ENCODE results near the gene MAPKBP1.

Gene MAPKBP1

DNA sequence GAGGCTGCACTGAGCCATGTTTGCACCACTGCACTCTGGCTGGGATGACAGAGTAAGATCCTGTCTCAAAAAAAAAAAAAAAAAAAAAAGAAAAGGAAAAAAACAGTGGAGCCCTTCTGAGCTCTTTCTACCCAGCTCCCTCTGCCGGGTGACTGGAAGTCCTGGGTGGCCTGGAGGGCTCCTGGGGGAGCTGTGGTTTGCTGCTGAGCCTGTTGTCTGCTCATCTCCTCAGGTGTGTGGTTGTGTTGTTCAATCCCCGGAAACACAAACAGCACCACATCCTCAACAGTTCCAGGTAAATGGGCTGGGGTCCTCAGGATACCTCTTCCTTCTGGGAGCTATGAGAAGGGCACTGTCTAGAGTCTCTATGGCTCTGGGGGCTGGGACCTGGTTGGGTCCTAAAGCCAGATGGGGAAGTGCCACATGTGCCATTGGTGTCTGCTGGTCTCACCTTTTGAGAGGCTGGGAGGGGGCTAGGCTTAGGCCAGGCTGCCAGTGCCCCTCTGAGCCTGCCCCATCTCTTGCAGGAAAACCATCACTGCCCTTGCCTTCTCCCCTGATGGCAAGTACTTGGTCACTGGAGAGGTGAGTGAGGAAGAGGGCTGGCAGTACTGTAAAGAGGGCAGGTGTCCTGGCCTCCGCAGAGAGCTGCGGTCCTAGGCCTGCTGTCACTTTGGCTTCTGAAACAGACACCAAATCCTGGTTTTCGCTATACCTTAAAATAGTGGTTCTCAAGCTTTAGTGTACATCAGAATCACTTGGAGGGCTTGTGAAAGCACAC lies 36.6 kb downstream of the MAPKBP1 start:
- no peak for DNase-seq

- peak; percentile 44 for DNase-seq
Observed at GRCh38 chr15:41811432-41812195, 37.3 kb downstream of the MAPKBP1 start.

GRCh38 chr15:41812820-41813375 lies 38.6 kb downstream of the MAPKBP1 start:
- no peak for DNase-seq

DNA sequence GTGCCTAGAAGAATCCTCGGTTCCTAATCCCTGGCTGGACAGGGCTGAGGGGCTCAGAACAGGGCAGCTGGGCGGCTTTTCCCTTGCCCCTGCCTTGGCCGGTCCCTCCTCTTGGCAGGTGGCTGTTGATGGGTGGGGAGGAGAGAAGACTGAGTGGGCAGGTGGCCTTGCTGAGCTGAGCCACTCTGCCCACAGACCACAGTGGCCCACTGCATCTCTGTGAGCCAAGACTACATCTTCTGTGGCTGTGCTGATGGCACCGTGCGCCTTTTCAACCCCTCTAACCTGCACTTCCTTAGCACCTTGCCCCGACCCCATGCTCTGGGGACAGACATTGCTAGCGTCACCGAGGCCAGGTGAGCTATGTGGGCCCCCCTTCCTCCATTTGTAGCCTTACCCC lies 39.1 kb downstream of the MAPKBP1 start:
- DNase-seq, result no peak

DNA sequence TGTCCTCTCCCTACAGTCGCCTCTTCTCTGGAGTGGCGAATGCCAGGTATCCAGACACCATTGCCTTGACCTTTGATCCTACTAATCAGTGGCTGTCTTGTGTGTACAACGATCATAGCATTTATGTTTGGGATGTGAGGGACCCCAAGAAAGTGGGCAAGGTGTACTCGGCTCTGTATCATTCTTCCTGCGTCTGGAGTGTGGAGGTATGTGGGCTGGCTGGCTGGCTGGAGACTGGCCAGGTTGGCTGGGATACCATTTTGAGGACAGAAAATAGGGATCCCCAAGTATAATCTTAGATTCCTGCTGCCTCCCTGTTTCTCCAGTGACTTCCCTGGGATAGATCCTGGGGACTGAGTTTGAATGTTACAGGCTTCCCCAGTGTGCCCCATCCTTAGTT lies 40.2 kb downstream of the MAPKBP1 start:
- no peak for DNase-seq

DNA sequence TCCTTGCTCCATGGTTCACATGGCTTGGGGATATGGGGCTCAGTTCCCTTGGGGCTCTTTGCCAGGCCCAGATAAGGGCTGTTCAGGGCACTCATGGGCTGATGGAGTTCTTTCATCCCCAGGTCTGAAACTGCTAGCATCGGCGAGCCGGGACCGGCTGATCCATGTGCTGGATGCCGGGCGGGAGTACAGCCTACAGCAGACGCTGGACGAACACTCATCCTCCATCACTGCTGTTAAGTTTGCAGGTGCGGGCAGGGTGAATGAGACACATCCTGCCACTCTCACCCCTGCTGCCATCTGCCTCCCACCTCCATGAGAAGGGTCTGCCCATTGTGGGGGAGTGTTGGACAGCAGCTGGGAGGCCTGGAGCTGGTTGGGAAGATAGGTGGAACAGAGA lies 42.5 kb downstream of the MAPKBP1 start:
- DNase-seq, result no peak

DNA sequence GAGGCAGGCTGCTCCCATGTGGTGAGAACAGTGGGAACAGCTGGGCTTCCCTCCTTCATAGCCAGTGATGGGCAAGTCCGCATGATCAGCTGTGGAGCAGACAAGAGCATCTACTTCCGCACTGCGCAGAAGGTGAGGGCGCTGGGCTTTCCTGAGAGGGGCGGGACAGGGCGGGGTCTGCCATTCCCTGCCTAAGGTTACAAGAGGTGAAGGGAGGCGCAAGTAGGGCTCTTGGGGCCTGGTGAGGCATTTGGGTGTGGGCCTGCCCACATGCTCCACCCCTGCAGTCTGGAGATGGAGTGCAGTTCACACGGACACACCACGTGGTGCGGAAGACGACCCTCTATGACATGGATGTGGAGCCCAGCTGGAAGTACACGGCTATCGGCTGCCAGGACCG lies 43.0 kb downstream of the MAPKBP1 start:
- no peak for DNase-seq

DNA sequence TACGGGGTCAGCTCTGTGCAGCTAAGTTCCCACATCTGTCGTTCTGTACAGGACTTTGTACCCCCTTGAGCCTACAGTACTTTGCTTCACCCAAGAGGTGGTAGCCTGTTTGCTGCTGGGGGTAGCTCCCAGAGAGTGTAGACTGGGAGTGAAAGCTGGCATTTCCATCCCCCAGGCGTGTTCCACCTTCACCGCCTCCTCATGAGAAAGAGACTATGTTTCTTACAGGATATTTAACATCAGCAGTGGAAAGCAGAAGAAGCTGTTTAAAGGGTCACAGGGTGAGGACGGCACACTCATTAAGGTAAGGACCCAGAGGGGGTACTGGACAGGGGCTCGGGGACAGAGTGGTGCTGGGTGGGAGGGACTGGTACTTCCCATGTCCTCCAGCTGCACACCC lies 43.5 kb downstream of the MAPKBP1 start:
- DNase-seq, result no peak

DNA sequence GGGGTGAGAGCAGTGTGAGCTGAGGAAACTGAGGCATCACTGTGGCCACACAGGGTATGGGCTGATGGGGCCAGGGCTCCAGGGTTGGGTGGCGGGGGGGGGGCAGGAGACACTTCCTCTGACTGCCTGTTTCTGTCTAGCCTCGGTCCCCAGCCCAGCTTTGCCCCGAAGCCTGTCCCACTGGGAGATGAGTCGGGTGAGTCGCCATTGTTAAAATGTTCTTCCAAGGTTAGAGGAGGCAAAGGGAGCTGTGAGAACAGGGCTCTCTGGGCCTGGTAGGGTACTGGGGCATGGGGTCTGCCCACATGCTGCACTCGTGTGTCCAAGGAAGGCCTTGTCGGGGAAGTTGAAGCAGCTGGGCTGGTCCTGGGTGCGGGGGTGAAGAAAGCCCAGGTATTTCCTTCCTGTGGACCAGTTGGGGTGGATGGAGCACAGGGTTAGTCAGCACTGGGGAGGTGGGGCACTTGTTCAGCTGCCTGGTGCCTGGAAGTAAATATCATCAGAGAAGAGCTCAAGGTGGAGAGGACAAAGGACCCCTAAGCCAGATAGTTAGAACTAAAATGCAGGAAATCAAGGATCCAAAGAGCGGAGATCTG lies 45.3 kb downstream of the MAPKBP1 start:
- no peak for DNase-seq

DNA sequence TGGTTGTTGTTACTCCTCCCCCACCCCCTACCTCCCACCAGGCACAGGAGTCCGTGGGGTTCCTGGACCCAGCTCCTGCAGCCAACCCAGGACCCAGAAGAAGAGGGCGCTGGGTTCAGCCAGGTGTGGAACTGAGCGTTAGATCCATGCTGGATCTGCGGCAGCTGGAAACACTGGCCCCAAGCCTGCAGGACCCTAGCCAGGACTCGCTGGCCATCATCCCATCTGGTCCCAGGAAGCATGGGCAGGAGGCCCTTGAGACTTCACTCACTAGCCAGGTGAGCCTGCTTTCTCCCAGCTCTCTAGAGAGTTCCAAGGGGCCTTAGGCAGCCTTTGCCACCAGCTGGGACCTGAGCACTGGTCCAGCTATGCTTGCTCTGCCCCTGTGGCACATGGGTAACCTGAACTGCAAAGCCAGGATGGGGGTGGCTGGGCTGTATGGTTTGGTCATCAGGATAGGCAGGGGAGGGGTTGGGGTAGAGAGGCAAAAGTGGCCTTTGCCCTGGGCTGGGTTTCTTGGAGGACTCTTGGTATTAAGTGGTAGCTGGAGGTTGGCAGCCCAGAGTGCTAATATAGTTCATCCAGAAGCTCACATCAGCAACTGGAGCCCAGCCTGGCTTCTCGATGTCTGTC lies 46.6 kb downstream of the MAPKBP1 start:
- DNase-seq, result no peak

GRCh38 chr15:41821831-41822230 lies 47.5 kb downstream of the MAPKBP1 start:
- DNase-seq, result no peak

- no peak for DNase-seq
Observed at GRCh38 chr15:41822471-41822870, 48.2 kb downstream of the MAPKBP1 start.

GRCh38 chr15:41822957-41823356 lies 48.7 kb downstream of the MAPKBP1 start:
- no peak for DNase-seq

DNA sequence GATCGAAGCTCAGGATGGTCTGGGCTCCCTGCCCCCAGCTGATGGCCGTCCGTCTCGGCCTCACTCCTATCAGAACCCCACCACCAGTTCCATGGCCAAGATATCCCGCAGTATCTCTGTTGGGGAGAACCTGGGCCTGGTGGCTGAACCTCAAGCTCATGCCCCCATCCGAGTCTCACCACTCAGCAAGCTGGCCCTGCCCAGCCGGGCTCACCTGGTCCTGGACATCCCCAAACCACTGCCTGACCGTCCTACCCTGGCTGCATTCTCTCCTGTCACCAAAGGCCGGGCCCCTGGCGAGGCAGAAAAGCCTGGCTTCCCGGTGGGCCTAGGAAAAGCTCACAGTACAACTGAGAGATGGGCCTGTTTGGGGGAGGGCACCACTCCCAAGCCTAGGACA lies 49.2 kb downstream of the MAPKBP1 start:
- DNase-seq, result no peak

DNA sequence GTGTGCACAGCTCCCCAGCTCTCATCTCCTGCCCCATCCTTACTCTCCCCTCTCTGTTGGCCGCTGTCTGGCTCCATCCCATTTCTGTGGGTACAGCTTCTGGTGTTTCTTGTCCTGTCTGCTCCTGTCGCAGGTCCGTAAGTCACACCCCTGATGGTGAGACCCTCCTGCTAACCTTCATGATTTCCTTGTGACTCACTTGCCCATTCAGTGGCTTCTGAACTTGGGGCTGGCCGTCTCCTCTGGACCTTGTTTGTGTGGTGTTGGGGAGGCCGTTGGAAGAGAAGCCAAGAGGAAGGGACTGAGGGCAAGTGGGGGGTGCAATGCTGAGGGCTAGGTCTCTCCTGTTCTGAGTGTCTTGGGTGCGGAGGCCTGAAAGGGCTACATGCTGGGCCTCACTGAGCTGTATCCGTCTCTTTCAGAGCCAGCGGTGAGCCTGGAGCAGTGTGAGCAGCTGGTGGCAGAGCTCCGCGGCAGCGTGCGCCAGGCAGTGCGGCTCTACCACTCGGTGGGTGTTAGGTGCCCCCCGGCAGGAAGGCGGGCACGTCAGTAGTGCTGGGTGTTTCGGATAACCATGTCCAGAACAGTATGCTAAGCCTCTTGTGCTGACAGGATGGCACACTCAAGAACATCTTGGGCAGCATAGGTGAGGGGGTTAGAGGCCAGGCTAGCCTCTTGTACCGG lies 49.9 kb downstream of the MAPKBP1 start:
- no peak for DNase-seq

DNA sequence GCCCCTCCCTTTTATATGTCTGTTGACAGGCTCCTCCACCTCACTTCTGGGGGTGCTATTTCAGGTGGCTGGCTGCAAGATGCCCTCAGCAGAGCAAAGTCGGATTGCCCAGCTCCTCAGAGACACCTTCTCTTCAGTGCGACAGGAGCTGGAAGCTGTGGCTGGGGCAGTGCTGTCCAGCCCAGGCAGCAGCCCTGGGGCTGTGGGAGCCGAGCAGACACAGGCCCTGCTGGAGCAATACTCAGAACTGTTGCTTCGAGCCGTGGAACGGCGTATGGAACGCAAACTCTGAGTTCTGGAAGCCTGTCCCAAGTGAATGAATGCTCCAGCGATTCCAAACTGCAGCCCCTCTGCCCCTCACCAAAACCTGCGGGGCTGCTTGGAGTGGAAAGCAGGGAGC lies 50.9 kb downstream of the MAPKBP1 start:
- no peak for DNase-seq

DNA sequence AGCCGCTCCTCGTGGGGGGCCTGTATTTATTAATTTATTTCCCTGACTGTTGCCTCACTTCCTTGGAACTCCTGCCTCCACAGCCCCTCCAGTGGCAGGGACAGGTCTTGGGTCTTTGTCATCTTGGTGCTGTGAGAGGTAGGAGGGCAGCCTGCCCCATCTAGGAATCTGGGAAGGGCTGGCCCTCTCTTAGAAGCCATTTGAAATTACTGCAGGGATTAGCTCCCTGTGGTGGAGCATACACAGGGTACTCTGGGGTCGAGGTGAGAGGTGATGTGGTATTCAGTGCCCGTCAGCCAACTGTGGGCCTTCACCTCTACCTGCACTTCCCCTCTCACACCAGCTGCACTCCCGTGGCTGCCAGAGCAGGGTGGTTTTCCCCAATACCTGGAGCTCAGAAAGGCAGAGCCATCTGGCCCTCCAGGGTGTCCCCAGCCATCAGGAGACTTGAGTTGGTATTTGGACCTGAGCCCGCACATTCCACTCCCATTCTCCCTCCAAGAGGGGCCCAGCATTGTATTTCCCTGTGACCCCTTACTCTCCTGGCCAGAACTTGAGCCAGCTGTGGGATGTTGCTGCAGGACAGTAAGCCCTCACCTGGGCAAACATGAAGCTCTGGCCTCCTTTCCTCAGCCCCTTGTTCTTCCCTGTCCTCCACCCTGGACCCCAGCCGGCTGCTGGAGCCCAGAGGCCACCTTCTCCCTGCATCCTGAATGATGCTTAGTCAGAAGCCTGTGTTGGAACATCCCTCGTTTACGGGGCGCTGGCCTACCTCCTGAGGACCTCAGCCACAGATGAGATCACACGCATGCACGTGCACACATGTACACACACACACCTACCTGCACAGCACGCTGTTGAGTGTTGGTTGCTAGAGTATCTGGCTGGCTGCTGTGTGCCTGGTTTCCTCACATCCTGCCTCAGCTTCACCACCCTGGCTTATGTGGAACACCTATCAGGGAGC lies 51.6 kb downstream of the MAPKBP1 start:
- DNase-seq, result no peak

DNA sequence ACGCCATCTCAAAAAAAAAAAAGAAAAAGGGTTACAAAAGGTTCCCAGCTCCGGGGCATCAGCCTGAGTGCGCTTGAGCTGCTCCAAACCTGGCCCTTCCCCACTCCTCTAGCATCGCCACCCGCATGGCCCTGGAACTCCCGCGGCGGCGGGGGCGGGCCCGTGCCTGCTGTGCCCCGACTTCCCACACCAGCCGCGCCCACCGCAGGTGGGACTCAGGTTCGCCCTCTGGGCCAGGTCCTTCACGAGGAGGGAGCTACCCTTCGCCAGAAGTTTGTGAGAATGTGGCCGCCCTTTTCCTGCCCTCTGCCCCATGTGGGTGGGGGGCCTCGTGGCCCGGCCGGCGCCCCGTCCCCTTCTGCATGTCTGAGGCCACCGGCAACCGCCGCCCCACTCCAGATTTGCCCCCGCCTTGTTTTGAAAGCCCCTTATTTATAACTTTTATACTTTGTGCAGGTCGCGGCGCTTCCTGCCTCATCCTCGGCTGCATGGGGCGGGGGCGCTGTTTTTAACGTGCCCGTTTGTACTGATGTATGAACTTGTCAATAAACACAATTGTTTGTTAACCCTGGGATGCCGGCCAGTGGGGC lies 53.1 kb downstream of the MAPKBP1 start:
- peak; percentile 7 for DNase-seq

DNA sequence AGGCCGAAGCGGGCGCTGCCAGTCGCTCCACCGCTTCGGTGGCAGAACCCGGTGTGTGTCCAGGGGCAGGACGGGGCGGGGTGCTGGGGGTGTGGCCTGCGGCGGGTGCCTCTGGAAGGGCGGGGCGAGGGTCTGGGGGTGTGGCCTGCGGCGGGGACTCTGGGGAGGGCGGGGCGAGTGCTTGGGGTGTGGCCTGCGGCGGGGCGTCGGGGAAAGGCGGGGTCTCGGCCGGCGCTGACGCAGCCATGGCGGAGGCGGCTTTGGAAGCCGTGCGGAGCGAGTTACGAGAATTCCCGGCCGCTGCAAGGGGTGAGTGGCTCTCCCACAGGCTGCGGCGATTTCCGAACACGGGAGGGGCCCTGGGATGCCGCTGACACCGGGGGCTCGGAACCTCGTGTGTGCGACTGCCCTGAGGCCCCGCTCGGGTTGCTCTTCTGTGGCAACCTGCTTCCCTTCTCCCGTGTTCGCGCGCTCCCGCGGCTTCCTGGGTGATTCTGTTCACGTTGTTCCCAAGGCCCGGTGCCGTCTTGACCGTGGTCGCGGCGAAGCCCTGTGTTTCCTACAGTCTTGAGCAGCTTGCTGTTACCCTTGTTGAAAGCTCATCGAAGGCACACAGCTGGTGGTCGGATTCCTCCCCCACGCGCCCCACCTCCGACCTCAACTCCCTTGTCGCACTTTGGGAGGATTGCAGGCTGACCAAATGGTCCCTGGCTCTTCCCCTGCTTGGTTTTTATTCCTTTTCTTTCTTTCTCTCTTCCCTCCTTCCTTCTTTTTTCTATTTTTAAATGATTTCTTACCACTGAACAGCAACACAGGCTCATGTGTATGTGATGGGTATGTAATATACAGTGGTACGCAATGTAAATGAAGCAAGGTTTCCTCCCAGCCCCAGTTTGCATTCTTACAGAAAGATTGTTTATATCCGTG lies 53.9 kb downstream of the MAPKBP1 start, which contains the start of gene JMJD7:
Gene JMJD7 (plus strand): TSS at position 213 of the 927 bp plus-strand sequence. CDS start 33 bp downstream, at position 246.
- DNase-seq, result peak; percentile 45

GRCh38 chr15:41828807-41829141 lies 54.5 kb downstream of the MAPKBP1 start:
- DNase-seq, result no peak

All from NCI-H1105 treated with DMSO at 0.1 percent for 48 hours (cell line).